Gastrocnemius medialis (tissue), 4 donors: Measurements from ENCODE around the gene ABI3. TPM values are rescaled to one million over a fixed set of nuclear protein-coding genes. Genes with fewer than 3 reads are reported as not detected.
"Not testable (repeated sequence)": the region's sequence is repeated elsewhere in the genome, so short reads cannot be mapped to it uniquely, and the experiment has no call there.

Experiments used
- ATAC-seq, 2 donors: fragments of 150-250 bp; one replicate each; pipeline ENCODE4 v1.9.1; 2016
- DNase-seq, 2 donors: peaks; one replicate each; pipeline ENCODE4 v3.0.0-alpha.2; 2019
- H3K27ac ChIP-seq, 4 donors: fragments of 200-600 bp; sonication (generic); 1 replicate in 1 of 4; 2 replicates in 3 of 4; pipeline ENCODE4 v1.5.1; 2016 to 2018; ENCODE audit warnings: mild to moderate bottlenecking in 2 of 4, moderate library complexity in 1 of 4
- H3K27me3 ChIP-seq, 3 donors: fragments of 200-600 bp; sonication (generic) in 2 of 3; 1 replicate in 1 of 3; 2 replicates in 2 of 3; pipeline versions ENCODE4 v1.5.1 to v1.6.0; 2016 to 2019; ENCODE audit warnings: mild to moderate bottlenecking in 1 of 3, moderate library complexity in 1 of 3
- H3K36me3 ChIP-seq, 2 donors: fragments of 200-600 bp; sonication (generic) in 1 of 2; one replicate each; pipeline ENCODE4 v1.5.1; 2017 to 2018
- H3K4me1 ChIP-seq, 2 donors: fragments of 200-600 bp; sonication (generic) in 1 of 2; one replicate each; pipeline ENCODE4 v1.5.1; 2016 to 2017; ENCODE audit warnings: mild to moderate bottlenecking in 2 of 2
- H3K4me3 ChIP-seq, 4 donors: fragments of 200-600 bp; sonication (generic) in 3 of 4; 1 replicate in 1 of 4; 2 replicates in 3 of 4; pipeline ENCODE4 v1.5.1; 2016 to 2019; ENCODE audit warnings: mild to moderate bottlenecking in 2 of 4
- H3K9me3 ChIP-seq, 3 donors: fragments of 200-600 bp; sonication (generic) in 2 of 3; 1 replicate in 1 of 3; 2 replicates in 2 of 3; pipeline ENCODE4 v1.5.1; 2016 to 2019
- POLR2A ChIP-seq, 2 donors: fragments of 450-650 bp; IDR thresholded peaks; one replicate each; pipeline ENCODE4 v1.6.1; 2017; ENCODE audit warnings: antibody characterized with exemption in 2 of 2, mild to moderate bottlenecking in 2 of 2, moderate library complexity in 2 of 2
- in situ Hi-C, 4 donors: fragments of 200-750 bp; cut with MboI; loops; one replicate each; pipeline versions ENCODE4 v1.15.0 to v1.8.0; 2017; ENCODE audit warnings: low sequenced_read_pairs in 4 of 4
- intact Hi-C: fragments of 100-400 bp; cut with DNase I; formaldehyde crosslinking; loops from one replicate; pipeline ENCODE4 v1.15.1; 2023; ENCODE audit warnings: low total_unique reads
- total RNA-seq, 4 donors: library from RNA; depleted of rRNA; stranded (reverse); fragments of >200 nt; gene quantifications; one replicate each; pipeline versions ENCODE4 v1.1.0 to v1.2.3, GENCODE V29; 2016
- TF ChIP-seq, protein P1 (sequence below), 5 experiments: fragments of 450-650 bp in 3 of 5; fragments of 200-600 bp in 2 of 5; sonication (generic) in 2 of 5; IDR thresholded peaks in 4 of 5; conservative IDR thresholded peaks in 1 of 5; 1 replicate in 4 of 5; 2 replicates in 1 of 5; pipeline ENCODE4 v1.5.1; 2016 to 2019; ENCODE audit warnings: antibody characterized with exemption in 5 of 5, mild to moderate bottlenecking in 3 of 5, moderate library complexity in 3 of 5

ABI3 gene
- total RNA-seq, 4 donors from 2014 or later: 1.2 to 2.6 (median 2.4) TPM

GRCh38 chr17:49183341-49183740 lies 27.2 kb upstream of the ABI3 start:
- TF ChIP-seq, protein P1, sequence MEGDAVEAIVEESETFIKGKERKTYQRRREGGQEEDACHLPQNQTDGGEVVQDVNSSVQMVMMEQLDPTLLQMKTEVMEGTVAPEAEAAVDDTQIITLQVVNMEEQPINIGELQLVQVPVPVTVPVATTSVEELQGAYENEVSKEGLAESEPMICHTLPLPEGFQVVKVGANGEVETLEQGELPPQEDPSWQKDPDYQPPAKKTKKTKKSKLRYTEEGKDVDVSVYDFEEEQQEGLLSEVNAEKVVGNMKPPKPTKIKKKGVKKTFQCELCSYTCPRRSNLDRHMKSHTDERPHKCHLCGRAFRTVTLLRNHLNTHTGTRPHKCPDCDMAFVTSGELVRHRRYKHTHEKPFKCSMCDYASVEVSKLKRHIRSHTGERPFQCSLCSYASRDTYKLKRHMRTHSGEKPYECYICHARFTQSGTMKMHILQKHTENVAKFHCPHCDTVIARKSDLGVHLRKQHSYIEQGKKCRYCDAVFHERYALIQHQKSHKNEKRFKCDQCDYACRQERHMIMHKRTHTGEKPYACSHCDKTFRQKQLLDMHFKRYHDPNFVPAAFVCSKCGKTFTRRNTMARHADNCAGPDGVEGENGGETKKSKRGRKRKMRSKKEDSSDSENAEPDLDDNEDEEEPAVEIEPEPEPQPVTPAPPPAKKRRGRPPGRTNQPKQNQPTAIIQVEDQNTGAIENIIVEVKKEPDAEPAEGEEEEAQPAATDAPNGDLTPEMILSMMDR (IDR thresholded peaks at IDR 0.05 in 4 of 5, conservative IDR thresholded peaks at IDR 0.05 in 1 of 5): no peak
- no peak for TF ChIP-seq POLR2A (IDR thresholded peaks at IDR 0.05)
- H3K27ac ChIP-seq: no peak overlapping the region
- intact Hi-C loops: loop anchor here (5.0 kb wide), 1 partner anchor 109 kb away; no protein-coding TSS in a partner anchor
- ATAC-seq (no peak), DNase-seq (no peak)
- H3K4me1 ChIP-seq: no peaks in the 10 kb centered on the region
- in situ Hi-C loops: loop anchor here in 2 of 4 donors (5.0 to 25.0 kb wide), 3 partner anchors 44 to 229 kb away; partner anchors contain the start of gene PHB1 (in 1 of the 2)
- H3K36me3 ChIP-seq: no peaks in the 10 kb centered on the region
- no peaks in the 10 kb centered on the region for H3K27me3 ChIP-seq
- H3K4me3 ChIP-seq: no peak overlapping the region
- no peaks in the 10 kb centered on the region for H3K9me3 ChIP-seq

DNA sequence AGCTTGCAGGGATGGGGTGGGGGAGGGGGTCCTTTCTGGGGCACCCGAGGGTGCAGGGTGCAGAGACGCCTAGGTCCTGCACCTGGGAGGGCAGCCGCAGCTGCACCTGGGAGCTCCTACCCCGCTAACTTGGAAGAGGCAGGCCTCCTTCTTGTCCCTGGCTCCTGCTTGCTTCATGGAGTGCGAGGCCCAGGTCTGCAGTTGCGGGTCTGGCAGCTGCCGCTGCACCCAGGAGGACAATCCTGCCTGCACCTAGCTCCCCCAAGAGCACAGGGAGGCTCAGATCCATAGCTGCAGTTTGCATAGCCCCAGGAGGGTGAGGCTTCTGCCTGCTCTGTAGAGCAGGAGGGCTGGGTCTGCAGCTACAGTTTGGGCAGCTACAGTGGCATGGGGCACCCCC lies 26.7 kb upstream of the ABI3 start:
- DNase-seq (no peak), ATAC-seq (no peak)
- Histone ChIP-seq H3K4me3 (no peak overlapping the region), H3K4me1 (no peaks in the 10 kb centered on the region), H3K36me3 (no peaks in the 10 kb centered on the region), H3K9me3 (no peaks in the 10 kb centered on the region), H3K27ac (no peak overlapping the region), H3K27me3 (no peaks in the 10 kb centered on the region)
- no peak for TF ChIP-seq POLR2A (IDR thresholded peaks at IDR 0.05)
- TF ChIP-seq, protein P1 (IDR thresholded peaks at IDR 0.05 in 4 of 5, conservative IDR thresholded peaks at IDR 0.05 in 1 of 5): no peak
- intact Hi-C loops: loop anchor here (5.0 kb wide), 1 partner anchor 108 kb away; no protein-coding TSS in a partner anchor
- in situ Hi-C loops: loop anchor here in 2 of 4 donors (5.0 to 25.0 kb wide), 3 partner anchors 44 to 228 kb away; partner anchors contain the start of gene PHB1 (in 1 of the 2)

DNA sequence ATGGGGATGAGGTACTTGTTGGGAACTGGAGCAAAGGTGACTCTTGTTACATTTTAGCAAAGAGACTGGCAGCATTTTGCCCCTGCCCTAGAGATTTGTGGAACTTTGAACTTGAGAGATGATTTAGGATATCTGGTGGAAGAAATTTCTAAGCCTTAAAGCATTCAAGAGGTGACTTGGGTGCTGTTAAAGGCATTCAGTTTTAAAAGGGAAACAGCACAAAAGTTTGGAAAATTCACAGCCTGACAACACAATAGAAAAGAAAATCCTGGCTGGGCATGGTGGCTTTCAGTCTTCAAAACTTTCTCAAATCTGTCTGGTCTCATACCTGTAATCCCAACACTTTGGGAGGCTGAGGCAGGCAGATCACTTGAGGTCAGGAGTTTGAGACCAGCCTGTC lies 26.0 kb upstream of the ABI3 start:
- in situ Hi-C loops (loop anchor here in 2 of 4 donors (5.0 to 25.0 kb wide), 3 partner anchors 43 to 228 kb away; partner anchors contain the start of gene PHB1 (in 1 of the 2)), intact Hi-C loops (loop anchor here (5.0 kb wide), 1 partner anchor 108 kb away; no protein-coding TSS in a partner anchor)
- not testable (repeated sequence) for H3K36me3 ChIP-seq, H3K4me3 ChIP-seq, ATAC-seq, H3K27ac ChIP-seq, H3K27me3 ChIP-seq, H3K9me3 ChIP-seq, H3K4me1 ChIP-seq, DNase-seq

DNA sequence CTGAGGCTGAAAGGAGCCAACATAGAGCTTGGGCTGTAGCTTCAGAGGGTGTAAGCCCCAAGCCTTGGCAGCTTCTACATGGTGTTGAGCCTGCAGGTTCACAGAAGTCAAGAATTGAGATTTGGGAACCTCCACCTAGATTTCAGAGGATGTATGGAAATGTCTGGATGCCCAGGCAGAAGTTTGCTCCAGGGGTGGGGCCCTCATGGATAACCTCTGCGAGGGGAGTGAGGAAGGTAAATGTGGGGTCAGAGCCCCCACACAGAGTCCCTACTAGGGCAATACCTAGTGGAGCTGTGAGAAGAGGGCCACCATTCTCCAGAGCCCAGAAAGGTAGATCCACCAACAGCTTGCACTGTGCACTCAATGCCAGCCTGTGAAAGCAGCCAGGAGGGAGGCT lies 25.1 kb upstream of the ABI3 start:
- H3K36me3 ChIP-seq, DNase-seq, H3K27me3 ChIP-seq, H3K27ac ChIP-seq, intact Hi-C loops, H3K4me1 ChIP-seq, H3K4me3 ChIP-seq, ATAC-seq, H3K9me3 ChIP-seq: not testable (repeated sequence)
- in situ Hi-C loops: loop anchor here in 2 of 4 donors (10.0 to 25.0 kb wide), 2 partner anchors 219 to 227 kb away; partner anchors contain the start of gene PHB1 (in 1 of the 2)

DNA sequence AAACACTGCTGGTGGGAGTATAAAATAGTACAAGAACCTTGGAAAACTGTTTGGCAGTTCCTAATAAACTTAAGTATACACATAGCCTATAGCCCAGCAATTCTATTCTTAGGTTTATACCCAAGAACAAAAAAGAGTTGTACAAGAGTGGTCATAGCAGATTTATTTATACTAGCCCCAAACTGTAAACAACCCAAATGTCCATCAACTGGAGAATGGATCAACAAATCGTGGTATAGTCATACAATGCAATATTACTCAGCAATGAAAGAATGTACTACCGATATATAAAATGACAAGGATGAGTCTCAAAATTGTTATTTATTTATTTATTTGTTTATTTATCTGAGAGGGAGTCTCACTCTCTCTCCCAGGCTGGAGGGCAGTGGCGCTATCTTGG lies 23.2 kb upstream of the ABI3 start:
- no peak for ATAC-seq
- no peak for DNase-seq
- Histone ChIP-seq H3K4me3 (no peak overlapping the region), H3K27me3 (no peaks in the 10 kb centered on the region), H3K36me3 (no peaks in the 10 kb centered on the region), H3K27ac (no peak overlapping the region), H3K9me3 (no peaks in the 10 kb centered on the region), H3K4me1 (peaks cover 0 to 3% of the 10 kb centered on the region in 2 donors)
- no peak for TF ChIP-seq POLR2A (IDR thresholded peaks at IDR 0.05)
- TF ChIP-seq, protein P1 (IDR thresholded peaks at IDR 0.05 in 4 of 5, conservative IDR thresholded peaks at IDR 0.05 in 1 of 5): no peak
- intact Hi-C loops (no loop called here), in situ Hi-C loops (loop anchor here in 2 of 4 donors (10.0 to 25.0 kb wide), 2 partner anchors 218 to 225 kb away; partner anchors contain the start of gene PHB1 (in 1 of the 2))
